Measurements from ENCODE around the gene OSBPL1A.

DNA sequence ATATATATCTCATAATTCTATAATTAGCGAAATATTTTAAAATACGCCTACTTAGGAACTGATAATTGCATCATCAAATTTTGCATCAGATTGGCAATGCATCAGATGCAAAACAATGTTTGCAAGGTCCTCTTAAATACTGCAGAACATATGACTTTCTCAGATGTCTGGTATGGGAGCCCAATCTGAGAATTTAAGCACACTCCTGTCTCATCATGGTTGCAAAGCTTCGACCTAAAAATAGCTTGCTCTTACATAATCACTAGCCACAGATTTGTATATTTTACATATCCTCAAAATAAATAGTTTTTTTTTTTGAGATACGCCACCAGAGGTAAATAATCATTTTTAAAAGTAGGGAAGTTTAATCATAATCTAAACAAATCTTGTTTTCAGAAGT, 135.5 kb downstream of the OSBPL1A start:
- TF ChIP-seq, protein P1, sequence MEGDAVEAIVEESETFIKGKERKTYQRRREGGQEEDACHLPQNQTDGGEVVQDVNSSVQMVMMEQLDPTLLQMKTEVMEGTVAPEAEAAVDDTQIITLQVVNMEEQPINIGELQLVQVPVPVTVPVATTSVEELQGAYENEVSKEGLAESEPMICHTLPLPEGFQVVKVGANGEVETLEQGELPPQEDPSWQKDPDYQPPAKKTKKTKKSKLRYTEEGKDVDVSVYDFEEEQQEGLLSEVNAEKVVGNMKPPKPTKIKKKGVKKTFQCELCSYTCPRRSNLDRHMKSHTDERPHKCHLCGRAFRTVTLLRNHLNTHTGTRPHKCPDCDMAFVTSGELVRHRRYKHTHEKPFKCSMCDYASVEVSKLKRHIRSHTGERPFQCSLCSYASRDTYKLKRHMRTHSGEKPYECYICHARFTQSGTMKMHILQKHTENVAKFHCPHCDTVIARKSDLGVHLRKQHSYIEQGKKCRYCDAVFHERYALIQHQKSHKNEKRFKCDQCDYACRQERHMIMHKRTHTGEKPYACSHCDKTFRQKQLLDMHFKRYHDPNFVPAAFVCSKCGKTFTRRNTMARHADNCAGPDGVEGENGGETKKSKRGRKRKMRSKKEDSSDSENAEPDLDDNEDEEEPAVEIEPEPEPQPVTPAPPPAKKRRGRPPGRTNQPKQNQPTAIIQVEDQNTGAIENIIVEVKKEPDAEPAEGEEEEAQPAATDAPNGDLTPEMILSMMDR (IDR thresholded peaks at IDR 0.05): no peak
- no peak for TF ChIP-seq POLR2A (IDR thresholded peaks at IDR 0.05)

All from lower leg skin (tissue), 3 donors.